Fibroblast of lung (primary cell): ENCODE measurements around the gene HLA-B.

Source experiments
- EZH2 ChIP-seq: IDR thresholded peaks from 2 replicates; pipeline ENCODE4 v1.5.1; 2012; ENCODE audit warnings: low read length, control low read depth, mild to moderate bottlenecking; ENCODE audit errors: missing control alignments
- TF ChIP-seq, protein P1 (sequence below), 2 donors: IDR thresholded peaks in 1 of 2; conservative IDR thresholded peaks in 1 of 2; 1 replicate in 1 of 2; 2 replicates in 1 of 2; pipeline ENCODE4 v1.5.1; 2011 to 2012; ENCODE audit warnings: low read length in 2 of 2, control low read depth in 1 of 2, inconsistent platforms in 1 of 2, low read depth in 1 of 2, mild to moderate bottlenecking in 1 of 2

- TF ChIP-seq, protein P1, sequence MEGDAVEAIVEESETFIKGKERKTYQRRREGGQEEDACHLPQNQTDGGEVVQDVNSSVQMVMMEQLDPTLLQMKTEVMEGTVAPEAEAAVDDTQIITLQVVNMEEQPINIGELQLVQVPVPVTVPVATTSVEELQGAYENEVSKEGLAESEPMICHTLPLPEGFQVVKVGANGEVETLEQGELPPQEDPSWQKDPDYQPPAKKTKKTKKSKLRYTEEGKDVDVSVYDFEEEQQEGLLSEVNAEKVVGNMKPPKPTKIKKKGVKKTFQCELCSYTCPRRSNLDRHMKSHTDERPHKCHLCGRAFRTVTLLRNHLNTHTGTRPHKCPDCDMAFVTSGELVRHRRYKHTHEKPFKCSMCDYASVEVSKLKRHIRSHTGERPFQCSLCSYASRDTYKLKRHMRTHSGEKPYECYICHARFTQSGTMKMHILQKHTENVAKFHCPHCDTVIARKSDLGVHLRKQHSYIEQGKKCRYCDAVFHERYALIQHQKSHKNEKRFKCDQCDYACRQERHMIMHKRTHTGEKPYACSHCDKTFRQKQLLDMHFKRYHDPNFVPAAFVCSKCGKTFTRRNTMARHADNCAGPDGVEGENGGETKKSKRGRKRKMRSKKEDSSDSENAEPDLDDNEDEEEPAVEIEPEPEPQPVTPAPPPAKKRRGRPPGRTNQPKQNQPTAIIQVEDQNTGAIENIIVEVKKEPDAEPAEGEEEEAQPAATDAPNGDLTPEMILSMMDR (conservative IDR thresholded peaks at IDR 0.05 in 1 of 2, IDR thresholded peaks at IDR 0.05 in 1 of 2; ENCODE audit: low read depth in 1 of 2, low read length in 2 of 2) = no peak
- TF ChIP-seq EZH2 = no peak
These were observed 47.3 kb downstream of the HLA-B start for GRCh38 chr6:31309641-31310040.
